ENCODE data around the gene POLR3A.
A peak's percentile ranks its signal among the peaks of the same experiment; 100 is the strongest.
"Not testable (repeated sequence)": the region's sequence is repeated elsewhere in the genome, so short reads cannot be mapped to it uniquely, and the experiment has no call there.

POLR3A gene

GRCh38 chr10:78019264-78019663 lies 10.1 kb downstream of the POLR3A start:
- DNase-seq: no peak

GRCh38 chr10:78017856-78018255 lies 11.5 kb downstream of the POLR3A start:
- no peak for DNase-seq

- no peak for DNase-seq
These were observed 13.8 kb downstream of the POLR3A start for GRCh38 chr10:78015546-78015945.

- no peak for DNase-seq
These were observed 15.8 kb downstream of the POLR3A start for GRCh38 chr10:78013564-78013963.

GRCh38 chr10:78011065-78011464 lies 18.2 kb downstream of the POLR3A start:
- DNase-seq: no peak

- DNase-seq: no peak
These were observed 19.0 kb downstream of the POLR3A start for GRCh38 chr10:78010278-78010677.

GRCh38 chr10:78009662-78010061 lies 19.7 kb downstream of the POLR3A start:
- DNase-seq: no peak

GRCh38 chr10:78007172-78007571 lies 22.1 kb downstream of the POLR3A start:
- DNase-seq: no peak

- DNase-seq: peak in 1 of 14 donors; percentile 66
These were observed 24.9 kb downstream of the POLR3A start for GRCh38 chr10:78004215-78005026.

- DNase-seq: no peak
These were observed 26.6 kb downstream of the POLR3A start for GRCh38 chr10:78002541-78003288.

- peak in 1 of 14 donors; percentile 59 for DNase-seq
These were observed 28.3 kb downstream of the POLR3A start for GRCh38 chr10:78000956-78001472.

- DNase-seq: no peak
These were observed 29.1 kb downstream of the POLR3A start for GRCh38 chr10:78000206-78000605.

- not testable (repeated sequence) for DNase-seq
These were observed 30.5 kb downstream of the POLR3A start for GRCh38 chr10:77998780-77999179.

GRCh38 chr10:77993620-77994019 lies 35.7 kb downstream of the POLR3A start:
- no peak for DNase-seq

GRCh38 chr10:77989081-77989724 lies 40.1 kb downstream of the POLR3A start:
- peak in 3 of 14 donors; percentile 4 to 86 (median 33) for DNase-seq

- DNase-seq: peak in 7 of 14 donors; percentile 4 to 76 (median 15)
These were observed 41.6 kb downstream of the POLR3A start for GRCh38 chr10:77987671-77988255.

- DNase-seq: no peak
These were observed 44.3 kb downstream of the POLR3A start for GRCh38 chr10:77984986-77985385.

- no peak for DNase-seq
These were observed 45.7 kb downstream of the POLR3A start for GRCh38 chr10:77983384-77984341.

- no peak for DNase-seq
These were observed 48.0 kb downstream of the POLR3A start for GRCh38 chr10:77981281-77981680.

GRCh38 chr10:77979221-77979620 lies 50.1 kb downstream of the POLR3A start:
- DNase-seq: no peak

- DNase-seq: no peak
These were observed 51.0 kb downstream of the POLR3A start for GRCh38 chr10:77978360-77978759.
